ENCODE measurements around the gene HES7.

DNA sequence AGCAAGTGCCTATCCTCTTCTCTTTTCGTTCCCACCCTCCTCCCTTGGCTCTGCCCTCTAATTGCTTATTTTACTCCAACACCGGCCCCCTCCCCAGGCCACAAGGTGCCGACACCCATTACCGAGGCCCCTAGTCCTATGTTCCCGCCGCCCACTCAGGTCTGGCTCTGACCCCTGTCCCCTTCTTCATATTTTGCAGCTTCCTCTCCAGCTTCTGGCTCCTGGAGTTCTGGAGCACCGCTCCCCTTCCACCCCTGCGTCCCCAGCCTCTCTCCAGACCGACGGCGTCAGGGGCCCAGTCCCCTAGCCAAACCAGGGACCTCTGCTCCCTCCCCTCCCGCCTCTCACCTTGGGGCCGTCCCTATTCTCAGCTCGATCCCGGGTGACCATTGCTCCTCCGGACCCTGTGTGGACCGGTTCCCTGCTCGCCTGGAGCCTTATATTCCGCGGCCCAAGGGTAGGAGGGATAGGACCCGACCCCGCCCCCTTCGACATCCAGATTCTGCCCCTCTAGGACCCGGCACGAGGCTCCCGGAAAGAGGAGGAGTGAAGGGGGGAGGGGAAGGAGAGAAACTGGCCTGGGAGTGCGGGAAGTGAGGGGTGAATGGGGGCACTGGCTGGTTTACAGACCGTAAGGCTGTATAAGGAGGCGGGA, at the start of gene HES7:
- TF ChIP-seq CTCF (IDR thresholded peaks at IDR 0.05) = no peak
- TF ChIP-seq POLR2A (IDR thresholded peaks at IDR 0.05) = no peak

All from lower leg skin (tissue), 3 donors.